ENCODE data around the gene COL26A1. TPM values are rescaled to one million over a fixed set of nuclear protein-coding genes. Genes with fewer than 3 reads are reported as not detected.

COL26A1 gene
- polyA plus RNA-seq, 1 donor from 2014 or later = 36.6 TPM

DNA sequence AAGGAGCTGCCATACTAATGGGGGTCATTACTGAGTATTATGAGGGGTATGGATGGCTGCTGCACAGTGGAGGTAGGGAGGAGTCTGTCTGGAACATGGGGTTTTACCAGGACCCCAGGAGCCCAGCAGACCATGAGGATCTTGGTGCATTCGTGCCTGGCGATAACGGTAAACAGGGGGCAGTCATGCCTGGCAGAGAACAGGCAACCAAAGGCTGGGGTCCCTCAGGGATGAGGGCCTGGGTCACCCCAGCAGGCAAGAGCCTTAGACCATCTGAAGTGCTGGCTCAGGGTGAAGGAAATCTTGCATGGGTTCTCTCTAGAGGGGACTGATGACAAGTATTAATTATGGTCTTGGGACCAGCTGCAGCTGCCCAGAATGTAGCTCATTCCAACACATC, 220.3 kb downstream of the COL26A1 start:
- H3K36me3 ChIP-seq (ENCODE audit: insufficient read depth, low read length) = no peaks in the 10 kb centered on the region
- no peak overlapping the region for H2AFZ ChIP-seq (ENCODE audit: low read depth, low read length)
- no peaks in the 10 kb centered on the region for H3F3A ChIP-seq (ENCODE audit: insufficient read depth, low read length, poor library complexity, severe bottlenecking)
- H3K9me3 ChIP-seq (ENCODE audit: low read length) = no peaks in the 10 kb centered on the region
- H3K79me2 ChIP-seq (replicated peaks; ENCODE audit: insufficient read depth, low read length) = no peaks in the 10 kb centered on the region
- no peak overlapping the region for H3K4me3 ChIP-seq (ENCODE audit: low read length)
- no peak overlapping the region for H3K4me2 ChIP-seq (ENCODE audit: low read length)
- H3K27me3 ChIP-seq (ENCODE audit: insufficient read depth, low read depth, low read length) = no peaks in the 10 kb centered on the region
- H3K9me2 ChIP-seq (ENCODE audit: insufficient read depth, low read length) = no peaks in the 10 kb centered on the region
- no peaks in the 10 kb centered on the region for H4K20me1 ChIP-seq (ENCODE audit: insufficient read depth)
- H3K27ac ChIP-seq (ENCODE audit: low read length) = no peak overlapping the region
- H3K9ac ChIP-seq (ENCODE audit: low read length) = no peak overlapping the region
- TF ChIP-seq POLR2AphosphoS5 (IDR thresholded peaks at IDR 0.05) = no peak
- no peak for TF ChIP-seq SMC3 (conservative IDR thresholded peaks at IDR 0.05; ENCODE audit: poor library complexity)
- no peak for TF ChIP-seq EP300 (conservative IDR thresholded peaks at IDR 0.05; ENCODE audit: poor library complexity, severe bottlenecking)
- no peak for TF ChIP-seq MXI1 (conservative IDR thresholded peaks at IDR 0.05; ENCODE audit: poor library complexity, severe bottlenecking)
- no peak for TF ChIP-seq TAF1 (IDR thresholded peaks at IDR 0.05; ENCODE audit: low read depth)
- no peak for TF ChIP-seq RAD21 (conservative IDR thresholded peaks at IDR 0.05)
- TF ChIP-seq, protein P1, sequence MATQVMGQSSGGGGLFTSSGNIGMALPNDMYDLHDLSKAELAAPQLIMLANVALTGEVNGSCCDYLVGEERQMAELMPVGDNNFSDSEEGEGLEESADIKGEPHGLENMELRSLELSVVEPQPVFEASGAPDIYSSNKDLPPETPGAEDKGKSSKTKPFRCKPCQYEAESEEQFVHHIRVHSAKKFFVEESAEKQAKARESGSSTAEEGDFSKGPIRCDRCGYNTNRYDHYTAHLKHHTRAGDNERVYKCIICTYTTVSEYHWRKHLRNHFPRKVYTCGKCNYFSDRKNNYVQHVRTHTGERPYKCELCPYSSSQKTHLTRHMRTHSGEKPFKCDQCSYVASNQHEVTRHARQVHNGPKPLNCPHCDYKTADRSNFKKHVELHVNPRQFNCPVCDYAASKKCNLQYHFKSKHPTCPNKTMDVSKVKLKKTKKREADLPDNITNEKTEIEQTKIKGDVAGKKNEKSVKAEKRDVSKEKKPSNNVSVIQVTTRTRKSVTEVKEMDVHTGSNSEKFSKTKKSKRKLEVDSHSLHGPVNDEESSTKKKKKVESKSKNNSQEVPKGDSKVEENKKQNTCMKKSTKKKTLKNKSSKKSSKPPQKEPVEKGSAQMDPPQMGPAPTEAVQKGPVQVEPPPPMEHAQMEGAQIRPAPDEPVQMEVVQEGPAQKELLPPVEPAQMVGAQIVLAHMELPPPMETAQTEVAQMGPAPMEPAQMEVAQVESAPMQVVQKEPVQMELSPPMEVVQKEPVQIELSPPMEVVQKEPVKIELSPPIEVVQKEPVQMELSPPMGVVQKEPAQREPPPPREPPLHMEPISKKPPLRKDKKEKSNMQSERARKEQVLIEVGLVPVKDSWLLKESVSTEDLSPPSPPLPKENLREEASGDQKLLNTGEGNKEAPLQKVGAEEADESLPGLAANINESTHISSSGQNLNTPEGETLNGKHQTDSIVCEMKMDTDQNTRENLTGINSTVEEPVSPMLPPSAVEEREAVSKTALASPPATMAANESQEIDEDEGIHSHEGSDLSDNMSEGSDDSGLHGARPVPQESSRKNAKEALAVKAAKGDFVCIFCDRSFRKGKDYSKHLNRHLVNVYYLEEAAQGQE (IDR thresholded peaks at IDR 0.05; ENCODE audit: borderline replicate concordance) = no peak

DNA sequence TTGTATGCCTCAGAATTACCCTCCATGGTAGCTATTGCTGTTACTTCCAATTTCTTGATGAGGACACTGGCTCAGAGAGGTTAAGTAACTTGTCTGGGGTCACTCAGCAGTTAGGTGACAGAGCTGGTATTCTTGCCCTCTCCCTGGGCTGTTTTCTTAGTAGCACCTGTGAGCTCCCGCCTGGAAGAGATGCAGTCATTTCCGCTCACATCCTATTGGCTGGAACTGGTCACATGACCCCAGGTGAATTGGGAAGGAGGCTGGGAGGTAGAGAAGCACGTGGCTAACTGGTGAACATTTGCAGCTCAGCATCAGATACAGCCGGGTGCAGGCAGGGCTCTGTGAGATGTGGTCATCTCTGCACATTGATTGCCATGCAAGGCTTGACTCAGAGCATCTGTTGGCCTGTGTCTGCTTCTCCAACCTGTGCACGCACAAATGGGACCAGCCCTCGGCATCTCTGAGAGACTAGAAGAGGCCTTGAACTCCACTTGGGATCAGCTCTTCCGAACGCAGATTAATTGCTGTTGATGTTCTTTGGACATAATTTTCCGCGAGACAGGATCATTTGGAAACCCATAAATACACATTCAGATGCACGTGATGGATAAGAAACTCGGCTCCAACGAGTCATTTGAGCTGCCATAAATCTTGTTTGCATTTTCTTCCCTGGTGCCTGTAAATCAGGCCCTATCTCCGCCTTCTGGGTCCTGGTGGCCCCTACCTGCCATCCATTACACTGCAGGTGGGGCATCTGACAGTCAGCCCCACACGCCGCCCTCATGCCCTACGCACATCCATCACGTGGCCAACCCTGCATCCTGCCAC, 223.6 kb downstream of the COL26A1 start:
- no peak overlapping the region for H3K4me3 ChIP-seq (ENCODE audit: low read length)
- H3K9ac ChIP-seq (ENCODE audit: low read length) = no peak overlapping the region
- H3K27ac ChIP-seq (ENCODE audit: low read length) = no peak overlapping the region
- no peak overlapping the region for H3K4me2 ChIP-seq (ENCODE audit: low read length)
- no peaks in the 10 kb centered on the region for H3K9me2 ChIP-seq (ENCODE audit: insufficient read depth, low read length)
- no peaks in the 10 kb centered on the region for H3K79me2 ChIP-seq (replicated peaks; ENCODE audit: insufficient read depth, low read length)
- no peaks in the 10 kb centered on the region for H3K36me3 ChIP-seq (ENCODE audit: insufficient read depth, low read length)
- TF ChIP-seq EZH2 (IDR thresholded peaks at IDR 0.05; ENCODE audit: borderline replicate concordance, insufficient read depth, low read length, poor library complexity, severe bottlenecking) (no peak), TAF1 (IDR thresholded peaks at IDR 0.05; ENCODE audit: low read depth) (no peak), SMC3 (conservative IDR thresholded peaks at IDR 0.05; ENCODE audit: poor library complexity) (no peak), EP300 (conservative IDR thresholded peaks at IDR 0.05; ENCODE audit: poor library complexity, severe bottlenecking) (no peak), RAD21 (conservative IDR thresholded peaks at IDR 0.05) (no peak), POLR2AphosphoS5 (IDR thresholded peaks at IDR 0.05) (no peak), MXI1 (conservative IDR thresholded peaks at IDR 0.05; ENCODE audit: poor library complexity, severe bottlenecking) (no peak)
- TF ChIP-seq, protein P1 (IDR thresholded peaks at IDR 0.05; ENCODE audit: borderline replicate concordance) = no peak
- TF ChIP-seq, protein P2, sequence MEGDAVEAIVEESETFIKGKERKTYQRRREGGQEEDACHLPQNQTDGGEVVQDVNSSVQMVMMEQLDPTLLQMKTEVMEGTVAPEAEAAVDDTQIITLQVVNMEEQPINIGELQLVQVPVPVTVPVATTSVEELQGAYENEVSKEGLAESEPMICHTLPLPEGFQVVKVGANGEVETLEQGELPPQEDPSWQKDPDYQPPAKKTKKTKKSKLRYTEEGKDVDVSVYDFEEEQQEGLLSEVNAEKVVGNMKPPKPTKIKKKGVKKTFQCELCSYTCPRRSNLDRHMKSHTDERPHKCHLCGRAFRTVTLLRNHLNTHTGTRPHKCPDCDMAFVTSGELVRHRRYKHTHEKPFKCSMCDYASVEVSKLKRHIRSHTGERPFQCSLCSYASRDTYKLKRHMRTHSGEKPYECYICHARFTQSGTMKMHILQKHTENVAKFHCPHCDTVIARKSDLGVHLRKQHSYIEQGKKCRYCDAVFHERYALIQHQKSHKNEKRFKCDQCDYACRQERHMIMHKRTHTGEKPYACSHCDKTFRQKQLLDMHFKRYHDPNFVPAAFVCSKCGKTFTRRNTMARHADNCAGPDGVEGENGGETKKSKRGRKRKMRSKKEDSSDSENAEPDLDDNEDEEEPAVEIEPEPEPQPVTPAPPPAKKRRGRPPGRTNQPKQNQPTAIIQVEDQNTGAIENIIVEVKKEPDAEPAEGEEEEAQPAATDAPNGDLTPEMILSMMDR (IDR thresholded peaks at IDR 0.05; ENCODE audit: poor library complexity, severe bottlenecking) = no peak
- no peak overlapping the region for H2AFZ ChIP-seq (ENCODE audit: low read depth, low read length)
- H4K20me1 ChIP-seq (ENCODE audit: insufficient read depth) = no peaks in the 10 kb centered on the region
- no peaks in the 10 kb centered on the region for H3K27me3 ChIP-seq (ENCODE audit: insufficient read depth, low read depth, low read length)
- H3F3A ChIP-seq (ENCODE audit: insufficient read depth, low read length, poor library complexity, severe bottlenecking) = no peaks in the 10 kb centered on the region
- no peaks in the 10 kb centered on the region for H3K9me3 ChIP-seq (ENCODE audit: low read length)

Data from neural cell (in vitro differentiated cells).